K562 (cell line): ENCODE measurements around the gene OTC. TPM values are rescaled to one million over a fixed set of nuclear protein-coding genes. Genes with fewer than 3 reads are reported as not detected.

Experiments used
- ATAC-seq: fragments of 200-7000 bp; cut with Tn5 transposase; 3 replicates; pipeline ENCODE4 v1.9.1; 2020; ENCODE audit warnings: moderate library complexity
- BruUV-seq: library from RNA; stranded (reverse); fragments of 400-500 nt; replicated peaks from 2 replicates; lab custom pipeline; 2021; lab: Mats Ljungman, UMichigan
- CTCF ChIA-PET: fragments of 300-600 bp; formaldehyde crosslinking; extraction: SDS; loops from one replicate; lab custom pipeline; 2021; ENCODE audit warnings: low intra/inter-chr PET ratio; lab: Yijun Ruan, JAX
- POLR2A ChIA-PET: fragments of 300-600, 350-650 bp; sonication (Branson Sonifier 250); formaldehyde crosslinking; extraction: SDS; loops from one replicate; lab custom pipeline; 2021; ENCODE audit warnings: antibody characterized with exemption, inconsistent platforms; lab: Yijun Ruan, JAX
- DNase-seq, 4 experiments: peaks; one replicate each; pipeline versions ENCODE4 v3.0.0 to v3.0.0-alpha.2; 2011 to 2018; ENCODE audit warnings: low spot score in 3 of 4, mixed read lengths in 3 of 4; ENCODE audit errors: extremely low read depth in 1 of 4
- FAIRE-seq: peaks from 2 replicates; lab custom pipeline; 2011; peaks lifted over from hg19 to GRCh38; lab: Jason Lieb, UNC
- H2AFZ ChIP-seq: 2 replicates; pipeline ENCODE4 v1.6.0; 2011; ENCODE audit warnings: low read depth, low read length, control low read depth, inconsistent platforms
- H3K27ac ChIP-seq: fragments of 200-600 bp; 3 replicates; pipeline ENCODE4 v1.8.0; 2011; ENCODE audit warnings: low read depth, mild to moderate bottlenecking, control low read depth, inconsistent platforms, low read length, moderate library complexity, mixed read lengths; ENCODE audit errors: extremely low read depth
- H3K27me3 ChIP-seq, 2 experiments: fragments of 300-600 bp in 1 of 2; 2 replicates in 1 of 2; 3 replicates in 1 of 2; pipeline versions ENCODE4 v1.6.0 to v1.8.0; 2011; ENCODE audit warnings: inconsistent platforms in 2 of 2, low read length in 2 of 2, mild to moderate bottlenecking in 1 of 2, mixed read lengths in 1 of 2, moderate library complexity in 1 of 2; ENCODE audit not compliant: control insufficient read depth in 2 of 2, insufficient read depth in 2 of 2
- H3K36me3 ChIP-seq: fragments of 300-600 bp; 3 replicates; pipeline ENCODE4 v1.8.0; 2011; ENCODE audit warnings: mild to moderate bottlenecking, low read length, inconsistent platforms; ENCODE audit not compliant: control insufficient read depth, insufficient read depth
- H3K4me1 ChIP-seq, 2 experiments: fragments of 200-600 bp in 1 of 2; replicated peaks in 1 of 2; 2 replicates in 1 of 2; 3 replicates in 1 of 2; pipeline versions ENCODE4 v1.5.1 to v1.8.0; 2011; ENCODE audit warnings: inconsistent platforms in 2 of 2, low read length in 2 of 2, mild to moderate bottlenecking in 1 of 2, mixed read lengths in 1 of 2, moderate library complexity in 1 of 2; ENCODE audit not compliant: control insufficient read depth in 2 of 2, insufficient read depth in 2 of 2
- H3K4me2 ChIP-seq: 2 replicates; pipeline ENCODE4 v1.6.1; 2011; ENCODE audit warnings: low read length, control low read depth, inconsistent platforms, mixed read lengths; ENCODE audit not compliant: insufficient read depth
- H3K4me3 ChIP-seq: fragments of 200-600 bp; sonication (generic), shearing (Covaris generic); 2 replicates; pipeline ENCODE4 v1.5.1; 2016; ENCODE audit warnings: control low read depth, inconsistent platforms
- H3K79me2 ChIP-seq: fragments of 200-600 bp; 3 replicates; pipeline ENCODE4 v1.8.0; 2011; ENCODE audit warnings: low read length, inconsistent platforms; ENCODE audit not compliant: control insufficient read depth, insufficient read depth
- H3K9ac ChIP-seq, 2 experiments: 2 replicates each; pipeline versions ENCODE4 v1.6.0 to v1.6.1; 2011; ENCODE audit warnings: low read depth in 2 of 2, low read length in 2 of 2, control low read depth in 1 of 2, inconsistent platforms in 1 of 2, mild to moderate bottlenecking in 1 of 2, mixed read lengths in 1 of 2; ENCODE audit not compliant: insufficient read depth in 1 of 2
- H3K9me1 ChIP-seq: one replicate; pipeline ENCODE4 v1.6.0; 2011; ENCODE audit warnings: inconsistent platforms, mild to moderate bottlenecking, low read length, moderate library complexity; ENCODE audit not compliant: control insufficient read depth, insufficient read depth
- H3K9me3 ChIP-seq: replicated peaks from 2 replicates; pipeline ENCODE4 v1.5.1; 2011; ENCODE audit warnings: low read depth, low read length, inconsistent platforms; ENCODE audit not compliant: control insufficient read depth, insufficient read depth
- H4K20me1 ChIP-seq: replicated peaks from 2 replicates; pipeline ENCODE4 v1.6.1; 2011; ENCODE audit warnings: low read length, inconsistent platforms, mixed read lengths; ENCODE audit not compliant: control insufficient read depth, insufficient read depth
- BCLAF1 ChIP-seq, 2 experiments: fragments of 450-650 bp in 1 of 2; IDR thresholded peaks; 2 replicates each; pipeline ENCODE4 v1.6.1; 2011 to 2017; ENCODE audit warnings: low read depth in 2 of 2, antibody characterized with exemption in 1 of 2, borderline replicate concordance in 1 of 2, low read length in 1 of 2, mild to moderate bottlenecking in 1 of 2, mixed read lengths in 1 of 2; ENCODE audit not compliant: control insufficient read depth in 1 of 2
- EZH2 ChIP-seq: IDR thresholded peaks from 2 replicates; pipeline ENCODE4 v1.6.1; 2012; ENCODE audit warnings: low read depth, mild to moderate bottlenecking, inconsistent platforms, low read length, borderline replicate concordance
- IRF2 ChIP-seq: sonication (generic); formaldehyde crosslinking; IDR thresholded peaks from 2 replicates; pipeline ENCODE4 v1.8.1; 2022; ENCODE audit warnings: mild to moderate bottlenecking, missing genetic modification reagents
- NEUROD1 ChIP-seq: fragments of 150-350 bp; IDR thresholded peaks from 2 replicates; pipeline ENCODE4 v1.6.1; 2014; ENCODE audit warnings: borderline replicate concordance, low read length, low read depth; ENCODE audit not compliant: partially characterized antibody
- PML ChIP-seq: IDR thresholded peaks from 2 replicates; pipeline ENCODE4 v1.6.1; 2012; ENCODE audit warnings: low read length, inconsistent platforms
- POLR2H ChIP-seq: IDR thresholded peaks from 2 replicates; pipeline ENCODE4 v1.6.1; 2016; ENCODE audit warnings: missing genetic modification characterization, low read depth, mild to moderate bottlenecking, control low read depth, missing compliant biosample characterization, moderate library complexity
- SETDB1 ChIP-seq: IDR thresholded peaks from one replicate; pipeline ENCODE4 v1.6.1; 2012; ENCODE audit warnings: low read length, control low read depth, inconsistent platforms
- SMARCB1 ChIP-seq: IDR thresholded peaks from 2 replicates; pipeline ENCODE4 v1.6.1; 2011; ENCODE audit warnings: improper control_type of control experiment, low read depth; ENCODE audit not compliant: insufficient read length
- TCFL5 ChIP-seq: fragments of 250-450 bp; sonication (Bioruptor Pico); conservative IDR thresholded peaks from 2 replicates; pipeline ENCODE4 v1.6.1; 2021; ENCODE audit warnings: mild to moderate bottlenecking, moderate library complexity, matching md5 sums
- WHSC1 ChIP-seq: IDR thresholded peaks from one replicate; pipeline ENCODE4 v1.6.1; 2012; ENCODE audit warnings: low read length, control low read depth, inconsistent platforms
- ZBTB1 ChIP-seq: sonication (generic); formaldehyde crosslinking; IDR thresholded peaks from 2 replicates; pipeline ENCODE4 v1.8.1; 2023; ENCODE audit warnings: missing genetic modification reagents, low read depth, mild to moderate bottlenecking, borderline replicate concordance
- ZNF174 ChIP-seq: fragments of 250-450 bp; sonication (Bioruptor Pico); IDR thresholded peaks from 2 replicates; pipeline ENCODE4 v1.4.0; 2020; ENCODE audit warnings: mild to moderate bottlenecking
- ZNF212 ChIP-seq: fragments of 450-650 bp; formaldehyde crosslinking; IDR thresholded peaks from 2 replicates; pipeline ENCODE4 v1.4.0; 2020; ENCODE audit warnings: mild to moderate bottlenecking
- ZNF347 ChIP-seq: fragments of 450-650 bp; formaldehyde crosslinking; IDR thresholded peaks from 2 replicates; pipeline ENCODE4 v1.4.0; 2020; ENCODE audit warnings: low read depth, mild to moderate bottlenecking, moderate library complexity
- ZNF436 ChIP-seq: fragments of 250-450, 450-650 bp; sonication (Bioruptor Pico); formaldehyde crosslinking; IDR thresholded peaks from 2 replicates; pipeline ENCODE4 v1.7.0; 2020; ENCODE audit warnings: mild to moderate bottlenecking
- ZNF444 ChIP-seq: fragments of 250-450 bp; sonication (Bioruptor Pico); IDR thresholded peaks from 2 replicates; pipeline ENCODE4 v1.4.0; 2020; ENCODE audit warnings: mild to moderate bottlenecking, moderate library complexity
- WGBS: fragments of 100-300 bp; shearing (Covaris generic); methylation state at CpG from one replicate; pipeline ENCODE4 v1.1.6; 2016; ENCODE audit warnings: low coverage, mixed read lengths; ENCODE audit not compliant: insufficient coverage; ENCODE audit errors: missing lambda C conversion rate; 5-methylcytosine and 5-hydroxymethylcytosine counted together
- in situ Hi-C: fragments of 300-500 bp; cut with MboI; formaldehyde crosslinking; loops from 4 replicates; pipeline ENCODE4 v1.15.0; 2018; ENCODE audit warnings: inconsistent platforms, mixed read lengths
- intact Hi-C: fragments of 100-400 bp; cut with micrococcal nuclease; formaldehyde crosslinking; loops from 2 replicates; pipeline ENCODE4 v1.14.2; 2022
- polyA plus RNA-seq, 8 experiments: library from polyadenylated mRNA; depleted of rRNA in 4 of 8; stranded (reverse) in 5 of 8; unstranded in 3 of 8; fragments of >200 nt; fragmentation: Nextera tagmentation in 2 of 8; fragmentation: Illumina TruSeq in 1 of 8; extraction: Ambion mirVana in 2 of 8; extraction: Trizol in 1 of 8; gene quantifications; 2 replicates each; pipeline versions ENCODE4 v1.2.1 to v1.2.3, GENCODE V29; 2011 to 2014; ENCODE audit warnings: inconsistent platforms in 1 of 8, missing spikeins in 1 of 8
- total RNA-seq, 7 experiments: library from RNA; depleted of rRNA in 6 of 7; stranded (reverse); fragments of >200 nt in 6 of 7; fragmentation: Illumina TruSeq in 2 of 7; extraction: Trizol in 2 of 7; gene quantifications; 2 replicates each; pipeline versions ENCODE4 v1.2.1 to v1.2.3, GENCODE V29; 2011 to 2021; ENCODE audit warnings: low replicate concordance in 1 of 7

OTC gene
- total and polyA plus RNA-seq, 9 of the 15 experiments (the other 6 are each of a cell fraction or from before 2014, with no cell fraction given), result not detected

- H3K9ac ChIP-seq, result no peak overlapping the region
- in situ Hi-C loops, result no loop called here
- WGBS, result 0% methylated on average over 1 of the region's 4 CpGs
- no peaks in the 10 kb centered on the region for H3K9me3 ChIP-seq
- no peaks in the 10 kb centered on the region for H3K4me1 ChIP-seq
- H3K79me2 ChIP-seq, result no peaks in the 10 kb centered on the region
- H3K4me3 ChIP-seq, result no peak overlapping the region
- no peaks in the 10 kb centered on the region for H3K36me3 ChIP-seq
- ATAC-seq, result no peak
- DNase-seq, result no peak
- no peak overlapping the region for H2AFZ ChIP-seq
- H3K27me3 ChIP-seq, result 0 out of 5 replicates have a peak, but pooled peaks cover 0 to 5% of the 10 kb centered on the region in 2 experiments
- CTCF ChIA-PET, result no interaction called here
- H3K9me1 ChIP-seq, result no peaks in the 10 kb centered on the region
- POLR2A ChIA-PET, result no interaction called here
- H3K4me2 ChIP-seq, result no peak overlapping the region
- no peak for FAIRE-seq
- intact Hi-C loops, result no loop called here
- no TSS peak for BruUV-seq
- no peak overlapping the region for H3K27ac ChIP-seq
- no peaks in the 10 kb centered on the region for H4K20me1 ChIP-seq
- TF ChIP-seq ZNF347 (CRISPR knock-in tag) (no peak), WHSC1 (no peak), EZH2 (no peak)
These were observed 54.7 kb downstream of the OTC start for GRCh38 chrX:38407126-38407525.

GRCh38 chrX:38409289-38409688, 56.9 kb downstream of the OTC start:
- CTCF ChIA-PET, result interaction anchor here (0.6 kb wide), 1 partner anchor 707 kb away, joined by 3 read pairs; no protein-coding TSS in a partner anchor
- H3K4me3 ChIP-seq, result no peak overlapping the region
- no peak for TF ChIP-seq PML
- no peak for TF ChIP-seq TCFL5
- TF ChIP-seq NEUROD1, result no peak
- TF ChIP-seq ZNF444 (CRISPR knock-in tag), result no peak
- no peak for TF ChIP-seq SMARCB1
- TF ChIP-seq POLR2H (tag), result no peak
- TF ChIP-seq SETDB1, result no peak
- no peak for TF ChIP-seq BCLAF1 (IDR thresholded peaks at IDR 0.05; ENCODE audit: borderline replicate concordance in 1 of 2, control insufficient read depth in 1 of 2, low read depth in 2 of 2, low read length in 1 of 2)
- TF ChIP-seq ZNF174 (CRISPR knock-in tag), result no peak
- TF ChIP-seq ZNF436, result no peak
- TF ChIP-seq ZBTB1 (CRISPR knock-in tag), result no peak
- TF ChIP-seq ZNF212 (CRISPR knock-in tag), result no peak
- TF ChIP-seq IRF2 (CRISPR knock-in tag), result no peak

More at GRCh38 chrX:38409289-38409688, 56.9 kb downstream of the OTC start:
- intact Hi-C loops (no loop called here), in situ Hi-C loops (no loop called here)
- Histone ChIP-seq H3K27ac (no peak overlapping the region), H3K9me3 (no peaks in the 10 kb centered on the region), H3K9ac (no peak overlapping the region), H3K27me3 (0 out of 5 replicates have a peak, but pooled peaks cover 0 to 5% of the 10 kb centered on the region in 2 experiments), H3K79me2 (no peaks in the 10 kb centered on the region), H4K20me1 (no peaks in the 10 kb centered on the region), H2AFZ (no peak overlapping the region), H3K36me3 (no peaks in the 10 kb centered on the region), H3K4me2 (no peak overlapping the region), H3K4me1 (no peaks in the 10 kb centered on the region), H3K9me1 (no peaks in the 10 kb centered on the region)
- ATAC-seq, result no peak
- POLR2A ChIA-PET, result no interaction called here
- BruUV-seq, result no TSS peak
- no peak for FAIRE-seq
- no peak for DNase-seq
